HG02798 (cell line): Measurements from ENCODE around the gene CAVIN3.

Experiments
- ATAC-seq: cut with Tn5 transposase; IDR thresholded peaks from one replicate; pipeline ENCODE4 v1.9.1; 2021; ENCODE audit warnings: mild to moderate bottlenecking; ENCODE audit not compliant: unreplicated experiment, poor library complexity

Gene CAVIN3

GRCh38 chr11:6273188-6273587, 47.1 kb downstream of the CAVIN3 start:
- ATAC-seq = no peak

GRCh38 chr11:6271598-6271997, 48.7 kb downstream of the CAVIN3 start:
- no peak for ATAC-seq

- ATAC-seq = no peak
Observed at GRCh38 chr11:6270584-6271246, 49.6 kb downstream of the CAVIN3 start.

GRCh38 chr11:6269994-6270393, 50.3 kb downstream of the CAVIN3 start:
- no peak for ATAC-seq
